PFSK-1 (cell line): Measurements from ENCODE around the gene MYT1.

ENCODE experiments used
- FOXP2 ChIP-seq: optimal IDR thresholded peaks from 2 replicates; pipeline ENCODE3; 2011; ENCODE audit warnings: borderline replicate concordance, control low read depth, inconsistent platforms; ENCODE audit not compliant: insufficient read depth; ENCODE audit errors: extremely low read length, extremely low read depth
- TAF1 ChIP-seq: IDR thresholded peaks from 2 replicates; pipeline ENCODE4 v1.6.1; 2012; ENCODE audit warnings: low read length, control low read depth, borderline replicate concordance; ENCODE audit not compliant: insufficient read depth
- TF ChIP-seq, protein P1 (sequence below), 2 experiments: IDR thresholded peaks; 2 replicates each; pipeline versions ENCODE4 v1.6.1 to v1.8.0; 2011 to 2012; ENCODE audit warnings: low read depth in 2 of 2, low read length in 2 of 2, control low read depth in 1 of 2, inconsistent platforms in 1 of 2, mild to moderate bottlenecking in 1 of 2, moderate library complexity in 1 of 2; ENCODE audit not compliant: insufficient read depth in 1 of 2

DNA sequence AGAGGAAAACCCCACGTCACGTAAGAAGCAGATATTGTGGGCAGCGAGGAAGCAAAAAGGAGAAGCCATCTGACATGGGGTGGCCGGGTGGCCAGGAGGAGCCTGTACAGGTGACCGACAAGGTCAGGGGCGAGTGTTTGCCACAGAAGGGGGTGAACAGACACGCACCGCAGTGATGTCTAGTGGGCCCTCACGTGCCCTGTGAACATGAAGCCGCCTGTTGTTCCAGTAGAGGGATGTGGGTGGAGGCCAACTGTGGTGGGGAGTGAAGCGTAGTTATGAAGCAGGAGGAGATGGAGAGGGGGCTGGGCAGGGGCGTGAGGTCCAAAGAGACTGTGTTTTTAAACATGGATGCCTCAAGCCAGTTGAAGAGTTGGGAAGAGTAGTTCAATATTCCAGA, 20.5 kb downstream of the MYT1 start:
- no peak for TF ChIP-seq FOXP2
- no peak for TF ChIP-seq TAF1
- TF ChIP-seq, protein P1, sequence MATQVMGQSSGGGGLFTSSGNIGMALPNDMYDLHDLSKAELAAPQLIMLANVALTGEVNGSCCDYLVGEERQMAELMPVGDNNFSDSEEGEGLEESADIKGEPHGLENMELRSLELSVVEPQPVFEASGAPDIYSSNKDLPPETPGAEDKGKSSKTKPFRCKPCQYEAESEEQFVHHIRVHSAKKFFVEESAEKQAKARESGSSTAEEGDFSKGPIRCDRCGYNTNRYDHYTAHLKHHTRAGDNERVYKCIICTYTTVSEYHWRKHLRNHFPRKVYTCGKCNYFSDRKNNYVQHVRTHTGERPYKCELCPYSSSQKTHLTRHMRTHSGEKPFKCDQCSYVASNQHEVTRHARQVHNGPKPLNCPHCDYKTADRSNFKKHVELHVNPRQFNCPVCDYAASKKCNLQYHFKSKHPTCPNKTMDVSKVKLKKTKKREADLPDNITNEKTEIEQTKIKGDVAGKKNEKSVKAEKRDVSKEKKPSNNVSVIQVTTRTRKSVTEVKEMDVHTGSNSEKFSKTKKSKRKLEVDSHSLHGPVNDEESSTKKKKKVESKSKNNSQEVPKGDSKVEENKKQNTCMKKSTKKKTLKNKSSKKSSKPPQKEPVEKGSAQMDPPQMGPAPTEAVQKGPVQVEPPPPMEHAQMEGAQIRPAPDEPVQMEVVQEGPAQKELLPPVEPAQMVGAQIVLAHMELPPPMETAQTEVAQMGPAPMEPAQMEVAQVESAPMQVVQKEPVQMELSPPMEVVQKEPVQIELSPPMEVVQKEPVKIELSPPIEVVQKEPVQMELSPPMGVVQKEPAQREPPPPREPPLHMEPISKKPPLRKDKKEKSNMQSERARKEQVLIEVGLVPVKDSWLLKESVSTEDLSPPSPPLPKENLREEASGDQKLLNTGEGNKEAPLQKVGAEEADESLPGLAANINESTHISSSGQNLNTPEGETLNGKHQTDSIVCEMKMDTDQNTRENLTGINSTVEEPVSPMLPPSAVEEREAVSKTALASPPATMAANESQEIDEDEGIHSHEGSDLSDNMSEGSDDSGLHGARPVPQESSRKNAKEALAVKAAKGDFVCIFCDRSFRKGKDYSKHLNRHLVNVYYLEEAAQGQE (IDR thresholded peaks at IDR 0.05; ENCODE audit: insufficient read depth in 1 of 2, low read depth in 2 of 2, low read length in 2 of 2): no peak
